NCI-H82 treated with DMSO at 0.1 percent for 48 hours (cell line): Measurements from ENCODE around the gene ZNF683.
"Not testable (repeated sequence)": the region's sequence is repeated elsewhere in the genome, so short reads cannot be mapped to it uniquely, and the experiment has no call there.

ENCODE experiments used
- DNase-seq: peaks from one replicate; lab custom pipeline; 2025; ENCODE audit not compliant: unreplicated experiment; lab: John Stamatoyannopoulos, UW

Gene ZNF683

DNA sequence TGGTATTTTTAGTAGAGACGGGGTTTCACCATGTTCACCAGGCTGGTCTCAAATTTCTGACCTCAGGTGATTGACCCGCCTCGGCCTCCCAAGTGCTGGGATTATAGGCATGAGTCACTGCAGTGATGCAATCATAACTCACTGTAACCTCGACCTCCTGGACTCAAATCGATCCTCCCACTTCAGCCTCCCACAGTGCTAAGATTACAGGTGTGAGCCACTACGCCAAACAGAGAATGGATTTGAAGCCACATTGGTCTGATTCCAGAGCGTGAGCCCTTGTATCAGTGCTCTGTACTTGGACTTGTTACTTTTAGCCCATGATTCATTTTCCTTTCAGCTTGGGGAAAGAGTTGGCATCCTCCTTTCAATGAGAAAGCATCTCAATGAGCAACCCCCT lies 14.9 kb upstream of the ZNF683 start:
- DNase-seq = no peak

GRCh38 chr1:26385063-26385462 lies 12.5 kb upstream of the ZNF683 start:
- DNase-seq = not testable (repeated sequence)

DNA sequence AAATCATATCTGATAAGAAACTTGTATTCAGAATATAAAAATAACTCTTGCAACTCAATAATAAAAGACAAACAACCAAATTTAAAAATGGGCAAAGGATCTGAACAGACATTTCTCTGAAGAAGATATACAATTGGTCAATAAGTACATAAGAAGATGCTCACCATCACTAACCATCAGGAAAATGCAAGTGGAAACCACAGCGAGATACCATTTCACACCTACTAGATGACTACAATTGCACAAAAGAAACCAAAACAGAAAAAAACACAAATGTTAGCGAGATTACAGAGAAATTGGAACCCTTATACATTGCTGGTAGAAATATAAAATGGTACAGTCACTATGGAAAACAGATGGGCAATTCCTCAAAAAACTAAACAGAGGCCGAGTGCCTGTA lies 11.5 kb upstream of the ZNF683 start:
- no peak for DNase-seq

GRCh38 chr1:26378879-26379251 lies 6.3 kb upstream of the ZNF683 start:
- DNase-seq = no peak

DNA sequence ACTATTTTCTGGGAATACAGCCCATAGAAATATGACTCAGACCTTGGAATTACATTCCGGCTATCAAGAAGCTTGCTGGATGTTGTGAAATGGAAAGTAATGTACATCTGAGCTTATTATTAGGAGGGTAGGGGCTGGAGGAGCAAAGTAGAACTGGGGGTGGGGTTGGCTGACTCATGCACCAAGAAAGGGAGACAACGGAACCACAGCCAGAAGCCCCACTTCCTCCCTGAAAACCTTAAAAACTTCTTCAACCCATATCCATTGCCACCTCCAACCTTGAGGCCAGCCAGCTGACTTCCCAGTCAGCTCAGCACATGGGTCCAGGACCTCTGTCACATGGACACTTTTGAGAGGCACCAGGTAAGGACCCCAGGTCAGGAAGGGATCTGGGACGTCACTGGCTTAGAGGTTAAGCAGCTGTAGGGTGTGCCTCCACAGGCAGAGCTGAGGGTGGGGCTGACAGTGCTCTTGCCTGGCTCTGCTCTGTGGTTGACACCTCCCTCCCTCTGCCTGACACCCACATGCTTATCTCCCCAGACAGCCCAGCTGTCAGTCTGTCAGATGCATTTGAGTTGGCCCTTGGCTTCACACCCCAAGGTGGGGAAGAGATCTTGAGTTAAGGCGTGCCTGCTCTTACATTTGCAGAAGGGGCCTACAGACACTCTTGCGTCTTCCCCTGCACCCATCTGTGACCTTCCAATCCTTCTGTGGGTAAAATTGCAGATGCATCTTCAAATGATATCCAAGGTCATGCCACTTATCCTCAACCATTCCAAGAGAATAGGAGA lies 5.7 kb upstream of the ZNF683 start:
- no peak for DNase-seq

GRCh38 chr1:26376050-26376449 lies 3.5 kb upstream of the ZNF683 start:
- DNase-seq = no peak

DNA sequence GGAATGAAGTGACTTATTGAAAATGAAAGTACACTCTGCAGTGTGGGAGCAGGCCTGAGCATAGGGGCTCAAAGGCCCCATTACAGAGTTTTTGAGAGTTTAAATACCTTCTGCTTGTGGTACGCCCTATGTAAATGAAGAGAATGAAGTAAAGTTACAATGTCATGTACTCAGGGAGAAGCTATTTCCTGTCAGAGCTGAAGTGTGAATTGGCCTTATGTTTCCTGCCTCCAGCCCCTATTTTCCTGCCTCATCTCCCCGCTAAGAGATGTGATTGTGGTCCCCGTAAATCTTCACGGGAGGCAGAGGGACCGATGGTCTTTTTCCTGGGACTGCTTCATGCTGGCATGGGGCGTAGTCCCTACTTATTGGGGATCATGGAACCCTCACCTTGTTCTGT lies 2.5 kb upstream of the ZNF683 start:
- DNase-seq = no peak

DNA sequence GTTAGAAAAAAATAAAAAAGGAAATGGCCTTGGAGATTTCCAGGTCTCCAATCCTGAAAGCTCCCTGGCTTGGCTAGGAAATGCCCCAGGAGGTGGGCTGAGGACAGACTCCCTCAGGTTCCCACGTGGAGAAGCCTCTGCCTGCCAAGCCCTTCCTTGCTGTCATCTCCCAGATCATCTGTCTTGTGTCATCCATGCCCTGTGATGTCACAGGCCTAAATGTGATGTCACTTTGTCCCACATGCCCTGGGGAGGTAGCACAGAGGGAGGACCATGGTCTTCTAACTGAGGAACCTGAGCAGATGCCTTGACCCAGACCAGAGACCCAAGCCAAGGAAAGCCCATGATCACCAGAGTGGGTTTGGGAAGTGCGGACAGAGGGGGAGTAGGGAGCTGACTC lies 1.8 kb upstream of the ZNF683 start:
- not testable (repeated sequence) for DNase-seq

DNA sequence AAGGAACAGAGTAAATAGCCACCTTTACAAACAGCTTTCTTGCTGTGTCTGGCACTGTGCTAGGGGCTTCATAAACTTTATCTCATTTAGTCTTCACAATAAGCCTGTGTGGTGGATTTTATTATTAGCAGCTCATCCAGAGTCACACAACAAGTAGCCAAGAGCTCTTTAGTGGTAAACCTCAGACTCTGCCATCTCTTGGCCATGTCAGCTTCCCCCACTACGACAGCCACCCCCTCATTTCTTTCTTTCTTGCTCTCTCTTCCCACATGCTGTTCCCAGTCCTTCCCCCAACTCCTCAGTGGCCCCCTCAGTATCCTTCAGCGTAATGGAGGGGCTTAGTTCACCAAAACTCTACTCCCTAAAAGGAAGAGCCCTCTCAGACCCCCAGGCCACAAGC lies 1.2 kb upstream of the ZNF683 start:
- no peak for DNase-seq

- no peak for DNase-seq
Measured at GRCh38 chr1:26373281-26373680, 731 bp upstream of the ZNF683 start.

DNA sequence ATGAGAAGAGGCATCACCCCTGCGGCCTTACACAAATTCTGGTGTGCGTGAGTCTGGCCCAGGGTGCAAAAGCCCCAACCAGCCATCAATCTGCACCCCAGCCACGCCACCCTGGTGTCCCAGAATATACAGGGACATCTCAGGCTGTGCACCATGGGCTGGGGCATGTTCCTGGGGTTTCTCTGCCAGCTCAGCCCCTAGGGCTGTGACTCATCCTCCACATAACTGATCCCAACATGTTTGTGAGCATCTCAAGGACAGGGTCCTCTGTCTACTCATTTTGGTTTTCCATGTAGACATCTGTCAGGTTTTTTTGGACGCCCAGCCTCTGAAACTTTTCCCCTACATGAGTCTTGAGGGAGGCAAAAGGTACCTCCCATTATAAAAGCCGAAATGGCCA lies 511 bp downstream of the ZNF683 start:
- no peak for DNase-seq

GRCh38 chr1:26370591-26371382 lies 1.8 kb downstream of the ZNF683 start:
- DNase-seq = no peak

GRCh38 chr1:26368486-26368885 lies 4.1 kb downstream of the ZNF683 start:
- DNase-seq = no peak

DNA sequence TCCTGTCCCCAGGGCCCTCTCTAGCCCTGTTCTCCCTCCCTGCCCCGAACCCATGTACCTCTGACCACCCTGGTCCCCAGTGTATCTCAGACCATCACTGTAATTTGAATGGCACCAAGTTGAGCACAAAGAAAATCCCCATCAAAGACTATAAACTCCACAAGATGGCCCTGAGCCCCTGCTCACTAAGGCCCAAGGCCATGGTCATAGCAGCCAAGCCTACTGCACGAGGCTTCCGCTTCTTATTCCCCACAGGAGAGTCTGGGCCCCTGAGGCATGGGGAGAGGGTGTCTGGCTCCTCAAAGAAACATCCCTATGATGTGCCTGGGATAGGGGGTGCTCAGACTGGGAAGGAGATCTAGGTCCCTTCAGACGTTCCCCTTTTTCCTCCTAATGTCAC lies 4.5 kb downstream of the ZNF683 start:
- no peak for DNase-seq

- DNase-seq = no peak
Measured at GRCh38 chr1:26367441-26367840, 5.1 kb downstream of the ZNF683 start.

- no peak for DNase-seq
Measured at GRCh38 chr1:26364956-26365355, 7.6 kb downstream of the ZNF683 start.

DNA sequence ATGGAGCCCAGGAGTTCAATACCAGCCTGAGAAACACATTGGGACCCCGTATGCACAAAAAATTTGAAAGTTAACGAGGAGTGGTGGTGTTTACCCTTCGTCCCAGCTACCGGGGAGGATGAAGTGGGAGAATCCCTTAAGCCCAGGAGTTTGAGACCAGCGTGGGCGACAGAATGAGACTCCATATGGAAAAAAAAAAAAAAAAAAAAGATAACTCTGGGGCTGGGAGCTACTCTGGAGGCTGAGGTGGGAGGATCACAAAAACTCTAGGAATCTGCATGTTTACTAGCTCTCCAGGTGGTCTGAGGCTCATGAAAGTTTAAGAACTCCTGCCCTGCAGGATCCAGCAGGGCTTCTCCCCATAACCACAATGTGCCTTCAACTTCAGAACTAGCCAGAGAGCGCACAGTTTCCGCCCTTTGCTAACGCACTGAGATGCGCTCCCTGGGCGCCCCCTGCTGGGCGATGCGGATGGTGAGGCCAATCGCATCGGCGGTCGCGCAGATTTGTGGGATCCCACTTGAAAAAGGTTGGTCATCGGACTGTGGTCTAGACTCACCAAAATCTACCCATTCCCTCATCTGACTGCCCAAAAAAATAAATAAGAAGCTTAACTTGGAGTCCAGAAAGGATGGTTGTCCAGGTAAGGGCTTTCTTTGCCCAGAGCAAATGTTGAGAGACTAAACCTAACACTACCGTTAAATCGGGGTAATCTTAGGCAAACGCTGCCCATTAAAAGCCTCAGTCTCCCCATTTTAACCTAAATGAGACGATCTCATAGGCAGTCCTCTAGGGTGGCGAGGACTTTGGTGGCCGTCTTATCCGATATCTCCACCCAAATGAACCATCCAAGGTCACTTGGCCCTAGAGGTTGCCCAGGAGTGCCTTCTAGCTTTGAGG lies 8.8 kb downstream of the ZNF683 start:
- DNase-seq = peak; percentile 50

DNA sequence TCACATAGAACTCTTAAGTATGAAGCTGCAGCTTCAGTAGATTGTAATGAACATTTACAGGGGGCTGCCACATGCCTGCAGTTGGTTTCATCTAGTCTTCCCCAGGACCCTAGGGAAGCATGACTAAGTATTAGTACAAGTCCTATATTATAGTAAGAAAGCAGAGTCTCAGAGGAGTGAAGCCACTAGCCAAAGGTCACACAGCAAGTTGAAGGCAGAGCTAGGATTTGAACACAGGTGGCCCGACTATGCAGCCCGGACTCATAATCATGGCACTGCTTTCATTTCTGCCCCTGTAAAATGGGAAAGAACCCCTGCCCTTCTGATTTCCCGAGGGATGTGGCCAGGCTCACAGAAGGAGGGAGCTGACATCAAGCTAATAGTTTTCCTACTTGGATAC lies 10.2 kb downstream of the ZNF683 start:
- no peak for DNase-seq

- DNase-seq = no peak
Measured at GRCh38 chr1:26361605-26362122, 10.9 kb downstream of the ZNF683 start.

DNA sequence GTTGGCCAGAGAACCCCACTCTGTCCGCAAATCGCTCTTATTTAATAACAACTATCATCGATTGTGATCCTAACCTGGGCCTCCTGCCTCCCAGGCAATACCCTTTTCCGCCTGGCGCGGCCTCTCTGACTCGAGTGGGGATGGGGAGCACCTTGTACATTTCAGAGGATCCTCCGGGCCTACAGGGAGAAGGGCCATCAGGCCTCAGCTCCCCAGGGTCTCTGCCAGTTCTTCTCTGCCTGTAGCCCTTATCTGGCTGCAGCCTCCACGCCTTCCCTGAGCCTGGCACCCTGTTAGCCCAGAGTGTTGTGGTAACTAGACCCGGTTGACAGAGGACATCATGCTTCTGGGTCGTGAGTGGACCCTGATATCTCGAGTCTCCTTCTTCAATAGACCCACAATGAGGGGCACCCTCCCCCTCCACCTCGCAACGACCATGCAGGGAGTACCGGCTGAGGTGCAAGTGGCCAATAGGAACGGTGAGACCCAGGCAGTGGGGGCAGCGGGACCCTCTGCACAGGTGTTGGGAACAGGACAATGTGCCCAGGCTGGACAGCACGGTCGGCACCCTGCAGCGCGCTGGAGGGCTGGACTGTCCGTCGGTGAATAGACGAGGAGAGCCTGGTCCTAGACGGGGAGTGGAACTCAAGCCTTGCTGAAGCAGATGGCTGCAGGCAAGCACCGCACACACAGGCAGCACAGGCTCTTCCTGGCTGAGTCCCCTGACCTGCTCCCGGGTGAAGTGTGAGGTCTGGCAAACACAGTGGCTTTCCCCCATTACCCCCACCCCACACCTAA lies 11.5 kb downstream of the ZNF683 start:
- no peak for DNase-seq
